Measurements from ENCODE around the gene EPB41L4A.

DNA sequence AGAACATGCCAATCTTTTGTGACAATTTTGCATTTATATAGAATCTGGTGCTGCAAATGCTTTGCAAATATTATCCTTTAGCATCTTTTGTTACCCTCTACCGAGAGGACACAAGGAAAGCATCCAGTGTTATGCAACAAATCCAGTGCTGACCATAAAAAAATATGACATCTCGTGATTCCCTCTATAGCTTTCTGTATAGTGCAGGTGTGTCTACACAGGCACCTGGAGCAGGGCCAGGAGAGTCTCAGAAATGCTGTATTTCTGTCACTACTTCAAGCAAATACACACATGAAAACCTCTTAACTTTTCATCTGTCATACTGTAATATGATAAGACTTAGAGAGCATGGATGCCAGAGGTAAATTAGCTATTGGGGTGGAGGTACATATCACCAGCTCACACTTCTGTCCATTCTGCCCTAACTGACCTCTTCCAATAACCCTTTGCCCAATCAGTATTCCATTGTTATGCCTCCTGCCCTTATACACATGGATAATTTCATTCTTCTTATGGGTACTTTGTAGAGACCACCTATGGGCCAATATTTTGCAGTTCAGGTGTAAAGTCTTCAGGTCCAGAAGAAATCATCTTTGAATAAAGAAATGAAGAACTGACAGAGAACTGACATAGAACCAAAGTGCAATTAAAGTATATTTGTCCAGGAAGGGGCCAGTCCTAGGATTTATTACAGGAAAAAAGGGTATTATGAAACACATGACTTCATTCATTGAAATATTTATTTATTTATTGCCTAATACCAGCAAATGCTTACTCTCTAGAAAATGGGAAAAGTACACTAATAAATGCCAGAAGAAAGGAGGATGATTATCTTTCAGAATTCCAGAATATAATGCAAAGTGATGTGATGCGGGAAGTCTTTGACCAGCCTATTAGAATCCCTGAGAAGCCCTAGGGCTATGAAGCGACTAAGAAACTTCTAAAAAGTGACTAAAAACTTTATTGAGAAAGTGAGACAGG lies 106.5 kb downstream of the EPB41L4A start:
- TF ChIP-seq, protein P1, sequence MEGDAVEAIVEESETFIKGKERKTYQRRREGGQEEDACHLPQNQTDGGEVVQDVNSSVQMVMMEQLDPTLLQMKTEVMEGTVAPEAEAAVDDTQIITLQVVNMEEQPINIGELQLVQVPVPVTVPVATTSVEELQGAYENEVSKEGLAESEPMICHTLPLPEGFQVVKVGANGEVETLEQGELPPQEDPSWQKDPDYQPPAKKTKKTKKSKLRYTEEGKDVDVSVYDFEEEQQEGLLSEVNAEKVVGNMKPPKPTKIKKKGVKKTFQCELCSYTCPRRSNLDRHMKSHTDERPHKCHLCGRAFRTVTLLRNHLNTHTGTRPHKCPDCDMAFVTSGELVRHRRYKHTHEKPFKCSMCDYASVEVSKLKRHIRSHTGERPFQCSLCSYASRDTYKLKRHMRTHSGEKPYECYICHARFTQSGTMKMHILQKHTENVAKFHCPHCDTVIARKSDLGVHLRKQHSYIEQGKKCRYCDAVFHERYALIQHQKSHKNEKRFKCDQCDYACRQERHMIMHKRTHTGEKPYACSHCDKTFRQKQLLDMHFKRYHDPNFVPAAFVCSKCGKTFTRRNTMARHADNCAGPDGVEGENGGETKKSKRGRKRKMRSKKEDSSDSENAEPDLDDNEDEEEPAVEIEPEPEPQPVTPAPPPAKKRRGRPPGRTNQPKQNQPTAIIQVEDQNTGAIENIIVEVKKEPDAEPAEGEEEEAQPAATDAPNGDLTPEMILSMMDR (IDR thresholded peaks at IDR 0.05) = no peak
- no peak for TF ChIP-seq POLR2A (IDR thresholded peaks at IDR 0.05)

Data from ovary (tissue), 3 donors.